Retinal pigment epithelial cell (primary cell): ENCODE data around the gene PCF11.

Experiments
- DNase-seq: peaks from one replicate; pipeline ENCODE4 v3.0.0-alpha.2; 2010; ENCODE audit warnings: low read depth
- H3K4me3 ChIP-seq: 2 replicates; pipeline ENCODE4 v1.5.1; 2011; ENCODE audit warnings: mild to moderate bottlenecking, low read length, control low read depth, moderate library complexity
- TF ChIP-seq, protein P1 (sequence below): conservative IDR thresholded peaks from 2 replicates; pipeline ENCODE4 v1.5.1; 2011; ENCODE audit warnings: low read depth, low read length, control low read depth, inconsistent platforms

PCF11 gene

DNA sequence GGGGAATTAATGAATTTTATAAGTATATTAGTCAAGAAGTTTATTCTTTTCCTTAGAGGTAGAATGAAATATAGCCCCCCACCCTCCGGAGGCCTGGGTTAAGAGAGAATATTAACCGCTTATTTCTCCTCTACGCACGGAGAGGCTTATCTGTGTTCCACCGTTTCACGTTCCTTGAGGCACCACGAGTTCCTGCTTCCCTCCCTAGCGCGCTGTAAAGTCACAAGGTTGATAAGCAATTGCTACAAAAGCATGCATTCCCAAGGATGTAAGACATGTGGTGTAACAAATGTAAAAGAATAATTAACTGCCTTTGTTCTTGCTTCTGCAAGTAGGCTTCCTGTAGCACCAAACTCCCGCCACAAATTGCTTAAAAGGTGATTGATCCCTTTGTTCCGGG lies 35.1 kb downstream of the PCF11 start:
- TF ChIP-seq, protein P1, sequence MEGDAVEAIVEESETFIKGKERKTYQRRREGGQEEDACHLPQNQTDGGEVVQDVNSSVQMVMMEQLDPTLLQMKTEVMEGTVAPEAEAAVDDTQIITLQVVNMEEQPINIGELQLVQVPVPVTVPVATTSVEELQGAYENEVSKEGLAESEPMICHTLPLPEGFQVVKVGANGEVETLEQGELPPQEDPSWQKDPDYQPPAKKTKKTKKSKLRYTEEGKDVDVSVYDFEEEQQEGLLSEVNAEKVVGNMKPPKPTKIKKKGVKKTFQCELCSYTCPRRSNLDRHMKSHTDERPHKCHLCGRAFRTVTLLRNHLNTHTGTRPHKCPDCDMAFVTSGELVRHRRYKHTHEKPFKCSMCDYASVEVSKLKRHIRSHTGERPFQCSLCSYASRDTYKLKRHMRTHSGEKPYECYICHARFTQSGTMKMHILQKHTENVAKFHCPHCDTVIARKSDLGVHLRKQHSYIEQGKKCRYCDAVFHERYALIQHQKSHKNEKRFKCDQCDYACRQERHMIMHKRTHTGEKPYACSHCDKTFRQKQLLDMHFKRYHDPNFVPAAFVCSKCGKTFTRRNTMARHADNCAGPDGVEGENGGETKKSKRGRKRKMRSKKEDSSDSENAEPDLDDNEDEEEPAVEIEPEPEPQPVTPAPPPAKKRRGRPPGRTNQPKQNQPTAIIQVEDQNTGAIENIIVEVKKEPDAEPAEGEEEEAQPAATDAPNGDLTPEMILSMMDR: no peak
- no peak for DNase-seq
- H3K4me3 ChIP-seq: no peak overlapping the region

- H3K4me3 ChIP-seq: peak overlapping the region; percentile 70
- DNase-seq: no peak
- TF ChIP-seq, protein P1: no peak
Observed at GRCh38 chr11:83192606-83193245, 35.8 kb downstream of the PCF11 start.

DNA sequence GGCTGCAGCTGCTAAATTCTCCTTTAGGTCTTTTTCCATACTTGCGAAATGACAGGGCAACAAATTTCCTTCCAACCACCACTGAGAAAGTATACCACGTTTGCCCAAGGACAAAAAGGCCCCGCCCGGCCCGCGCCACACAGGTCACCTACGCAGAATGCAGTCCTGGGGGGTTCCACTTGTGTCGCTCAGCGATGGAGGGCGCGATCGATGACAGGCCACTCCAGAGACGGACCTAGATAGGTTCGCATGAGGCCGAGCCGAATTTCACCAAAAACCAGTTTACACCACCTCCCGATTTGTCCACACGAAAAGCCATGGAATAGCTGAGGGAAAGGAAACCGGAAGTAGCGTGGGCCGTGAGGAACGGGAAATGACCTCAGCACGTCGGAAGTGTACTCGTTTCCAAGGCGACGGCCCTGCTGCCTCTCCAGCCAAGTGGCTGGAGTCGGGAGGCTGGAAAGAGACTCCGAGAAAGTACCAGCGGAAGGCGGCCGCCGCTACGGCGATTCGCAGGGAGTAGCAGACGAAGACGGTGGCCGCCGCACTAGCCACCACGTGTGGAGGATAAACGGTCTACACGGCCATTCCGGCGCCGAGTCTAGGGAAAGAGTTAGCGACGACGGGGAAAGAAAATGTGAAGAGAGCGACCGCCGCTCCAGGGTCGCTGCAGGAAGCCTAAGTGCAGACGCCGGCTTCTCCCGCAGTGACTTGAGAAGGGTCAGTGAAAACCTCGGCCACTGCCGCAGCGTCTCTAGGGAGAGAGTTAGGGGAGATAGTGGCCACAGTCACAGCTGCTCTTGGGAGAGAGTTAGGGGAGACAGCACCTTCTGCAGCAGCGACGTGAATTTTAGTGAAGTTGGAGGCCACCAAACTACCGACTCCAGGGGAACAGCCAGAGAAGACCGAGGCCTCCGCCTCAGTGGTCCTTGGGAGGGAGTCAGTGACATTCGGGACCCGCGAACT lies 36.7 kb downstream of the PCF11 start, which contains the start of gene ANKRD42:
TSS of gene ANKRD42 (plus strand) at position 398 of the 966 bp plus-strand sequence. CDS start 959 bp downstream, outside the sequence.
- TF ChIP-seq, protein P1: no peak
- peak within 1 kb of the TSS; percentile 70 for H3K4me3 ChIP-seq
- DNase-seq: peak; percentile 85

- TF ChIP-seq, protein P1: no peak
- no peak for DNase-seq
- peak overlapping the region; percentile 70 for H3K4me3 ChIP-seq
Observed at GRCh38 chr11:83194281-83195142, 37.6 kb downstream of the PCF11 start.

- TF ChIP-seq, protein P1: no peak
- H3K4me3 ChIP-seq: peak overlapping the region; percentile 70
- no peak for DNase-seq
Observed at GRCh38 chr11:83195143-83195466, 38.2 kb downstream of the PCF11 start.

- H3K4me3 ChIP-seq: no peak overlapping the region
- no peak for DNase-seq
- TF ChIP-seq, protein P1: no peak
Observed at GRCh38 chr11:83195649-83196048, 38.7 kb downstream of the PCF11 start.
